HG03196 (cell line): ENCODE measurements around the gene HHIP.

Experiments used
- ATAC-seq: cut with Tn5 transposase; IDR thresholded peaks from one replicate; pipeline ENCODE4 v1.9.1; 2021; ENCODE audit not compliant: unreplicated experiment

The HHIP gene

DNA sequence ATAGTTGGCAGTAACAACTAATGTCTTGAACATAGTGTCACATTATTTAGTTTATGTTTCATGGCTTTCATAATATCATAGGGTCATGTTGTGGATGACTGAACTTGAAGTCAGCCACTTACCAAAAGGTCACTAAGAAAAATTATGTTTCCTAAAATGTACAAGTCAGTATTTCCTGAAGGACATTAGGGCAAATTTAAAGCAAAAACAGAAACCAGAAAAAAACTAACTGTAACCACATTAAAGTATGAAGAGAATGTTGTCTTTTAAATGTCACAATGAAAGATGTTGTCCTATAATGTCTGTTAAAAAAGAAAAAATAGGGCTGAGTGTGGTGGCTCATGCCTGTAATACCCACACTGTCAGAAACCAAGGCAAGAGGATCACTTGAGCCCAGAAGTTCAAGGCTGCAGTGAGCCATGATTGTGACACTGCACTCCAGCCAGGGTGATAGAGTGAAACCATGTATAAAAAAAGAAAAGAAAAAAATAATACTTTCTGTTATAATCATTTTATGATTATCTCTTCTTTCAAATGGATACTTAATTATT, 55.8 kb downstream of the HHIP start:
- no peak for ATAC-seq

- no peak for ATAC-seq
Observed at GRCh38 chr4:144703494-144703893, 57.5 kb downstream of the HHIP start.

DNA sequence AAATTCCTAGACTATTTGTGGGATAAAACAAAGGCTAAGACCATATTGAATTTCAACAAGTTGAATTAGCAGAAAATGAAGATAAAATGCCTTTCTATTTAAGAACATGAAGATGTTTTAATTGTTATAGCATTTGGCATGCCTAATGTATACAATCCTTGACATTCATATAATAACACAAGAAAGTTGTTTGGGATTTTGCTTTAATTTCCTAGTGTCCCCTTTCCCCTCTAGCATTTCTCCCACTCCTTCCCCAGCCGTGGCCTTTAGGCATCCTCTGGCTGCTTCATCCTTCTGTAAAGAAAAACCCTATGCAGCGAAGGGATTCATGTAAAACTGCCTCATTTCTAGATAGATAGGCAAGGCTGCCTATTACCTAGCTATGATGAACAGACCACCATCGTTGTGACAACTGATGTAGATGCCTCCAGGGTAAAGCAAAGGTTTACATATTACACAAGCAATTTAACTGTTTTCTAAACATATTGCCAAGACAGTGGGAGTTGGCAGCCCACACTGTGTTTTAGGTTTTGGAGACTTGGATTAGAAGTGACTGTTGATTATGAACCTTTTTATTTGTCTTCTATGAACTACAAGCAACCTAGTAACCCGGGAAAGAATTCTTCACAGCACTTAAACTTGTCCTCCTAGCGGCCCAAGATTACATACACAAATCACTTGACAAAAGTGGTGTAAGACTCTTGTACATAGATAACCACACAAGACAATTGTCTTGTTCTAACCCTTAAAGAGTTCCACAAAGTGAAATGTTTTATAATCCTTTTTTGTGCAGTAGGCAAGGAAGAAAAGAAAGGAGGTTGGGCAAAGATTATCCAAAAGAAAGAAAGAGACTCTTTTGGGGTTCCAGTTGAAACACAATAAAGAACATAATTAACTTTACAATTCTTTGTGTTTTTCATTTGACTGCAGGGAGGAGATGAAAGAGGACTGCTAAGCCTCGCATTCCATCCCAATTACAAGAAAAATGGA, 59.9 kb downstream of the HHIP start:
- no peak for ATAC-seq

- ATAC-seq: no peak
Observed at GRCh38 chr4:144709159-144709558, 63.2 kb downstream of the HHIP start.

DNA sequence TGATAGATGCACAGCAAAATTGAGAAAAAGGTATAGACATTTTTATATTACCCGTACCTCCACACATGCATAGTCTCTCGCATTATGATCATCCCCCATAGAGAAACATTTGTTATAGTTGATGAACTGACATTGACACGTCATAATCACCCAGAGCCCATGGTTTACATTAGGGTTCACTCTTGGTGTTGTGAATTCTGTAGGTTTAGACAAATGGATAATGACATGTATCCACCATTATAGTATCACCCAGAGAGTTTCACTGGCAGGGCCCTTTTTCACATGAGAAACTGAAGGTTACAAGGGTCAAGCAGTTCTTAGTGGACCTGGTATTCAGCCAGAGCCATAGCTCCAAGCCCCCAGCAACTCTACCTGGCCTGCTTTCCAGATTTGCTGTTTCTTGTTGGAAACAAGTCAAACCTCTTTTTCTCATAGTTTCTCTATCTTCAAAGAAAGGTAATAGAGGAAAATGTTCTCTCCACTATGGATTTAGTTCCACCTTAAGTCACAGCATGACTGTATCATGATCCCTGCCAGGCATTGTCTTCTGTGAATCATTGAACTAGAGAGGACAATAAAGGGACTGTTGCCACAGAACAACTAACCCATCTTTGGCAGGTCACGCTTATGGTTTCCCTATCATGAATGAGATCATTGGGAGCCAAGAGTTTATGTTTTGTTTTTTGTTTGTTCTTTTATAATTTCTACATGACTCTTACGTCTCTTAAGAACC, 64.0 kb downstream of the HHIP start:
- no peak for ATAC-seq

GRCh38 chr4:144710526-144710912, 64.6 kb downstream of the HHIP start:
- ATAC-seq: no peak

GRCh38 chr4:144711700-144712456, 65.9 kb downstream of the HHIP start:
- ATAC-seq: no peak

- no peak for ATAC-seq
Observed at GRCh38 chr4:144712775-144713174, 66.8 kb downstream of the HHIP start.

DNA sequence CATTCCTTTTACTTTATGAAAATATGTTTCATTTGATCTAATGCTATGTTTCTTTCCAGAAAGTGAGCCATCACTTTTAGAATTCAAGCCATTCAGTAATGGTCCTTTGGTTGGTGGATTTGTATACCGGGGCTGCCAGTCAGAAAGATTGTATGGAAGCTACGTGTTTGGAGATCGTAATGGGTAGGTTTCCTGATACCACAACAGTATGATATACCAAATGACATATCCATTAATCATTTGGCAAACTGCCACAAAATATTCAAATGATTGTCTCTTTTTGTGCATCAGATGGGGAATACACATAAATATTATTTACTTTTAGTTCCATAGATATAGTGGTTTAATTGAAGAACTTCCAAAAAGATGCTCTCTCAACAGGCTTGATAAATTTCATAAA, 68.2 kb downstream of the HHIP start:
- no peak for ATAC-seq

- no peak for ATAC-seq
Observed at GRCh38 chr4:144715230-144715629, 69.3 kb downstream of the HHIP start.

DNA sequence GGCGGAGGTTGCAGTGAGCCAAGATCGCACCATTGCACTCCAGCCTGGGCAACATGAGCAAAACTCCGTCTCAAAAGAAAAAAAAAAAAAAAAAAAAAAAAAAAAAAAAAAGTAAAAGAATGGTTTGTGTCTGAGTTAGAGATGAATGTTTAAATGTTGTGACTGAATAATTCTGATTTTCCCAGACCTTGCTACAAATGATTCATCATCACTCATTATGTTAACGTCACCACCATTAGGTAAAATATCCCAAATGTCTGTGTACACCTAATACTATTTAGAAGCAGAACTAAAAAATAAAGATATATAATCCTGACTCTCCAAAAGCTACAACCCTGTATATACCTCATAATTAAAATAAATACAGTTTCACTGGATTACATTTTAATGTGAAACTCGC, 70.8 kb downstream of the HHIP start:
- ATAC-seq: no peak

DNA sequence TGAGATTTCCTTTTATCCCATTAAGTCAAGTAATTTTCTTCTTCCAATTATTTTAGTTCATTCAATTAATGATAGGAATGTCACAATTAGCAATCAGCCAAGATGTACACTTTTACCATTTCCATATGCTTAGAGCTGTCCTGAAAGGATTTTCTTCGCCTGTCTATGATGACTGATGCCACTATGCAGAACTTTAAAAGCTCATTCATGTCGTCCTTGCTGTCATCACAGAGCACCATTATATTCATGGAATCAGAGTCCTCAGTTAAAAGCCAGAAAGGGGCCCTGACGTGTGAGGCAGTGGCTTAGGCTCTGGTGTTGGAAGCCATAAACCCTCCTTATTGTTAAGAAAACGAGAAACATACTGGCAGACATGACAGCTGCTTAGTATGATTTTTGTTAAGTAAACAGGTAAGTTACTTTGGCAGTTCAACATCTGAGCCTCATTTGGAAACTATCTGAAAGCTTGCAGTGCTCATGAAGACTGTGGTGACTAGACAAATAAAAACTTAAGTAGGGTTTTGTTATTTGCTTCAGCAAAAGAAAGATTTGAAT, 73.1 kb downstream of the HHIP start:
- ATAC-seq: no peak

DNA sequence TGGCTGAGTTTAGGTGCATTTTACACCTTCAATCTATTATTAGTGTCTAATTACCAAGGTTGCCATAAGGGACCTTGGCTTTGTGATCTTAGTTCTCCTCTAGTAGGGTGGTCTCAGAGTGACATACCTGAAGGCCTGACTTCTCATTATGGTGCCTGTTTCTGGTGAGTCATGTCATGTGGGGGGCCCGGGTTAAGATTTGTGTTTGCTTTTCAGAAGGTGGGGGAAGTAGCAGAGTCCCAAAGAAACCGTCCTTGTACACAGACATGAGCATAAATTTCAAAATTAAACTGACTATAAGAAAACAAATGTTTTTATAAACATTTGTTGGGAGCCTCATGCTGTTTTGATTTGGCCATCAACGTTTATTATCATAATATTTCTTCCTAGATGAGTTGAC, 74.5 kb downstream of the HHIP start:
- no peak for ATAC-seq

DNA sequence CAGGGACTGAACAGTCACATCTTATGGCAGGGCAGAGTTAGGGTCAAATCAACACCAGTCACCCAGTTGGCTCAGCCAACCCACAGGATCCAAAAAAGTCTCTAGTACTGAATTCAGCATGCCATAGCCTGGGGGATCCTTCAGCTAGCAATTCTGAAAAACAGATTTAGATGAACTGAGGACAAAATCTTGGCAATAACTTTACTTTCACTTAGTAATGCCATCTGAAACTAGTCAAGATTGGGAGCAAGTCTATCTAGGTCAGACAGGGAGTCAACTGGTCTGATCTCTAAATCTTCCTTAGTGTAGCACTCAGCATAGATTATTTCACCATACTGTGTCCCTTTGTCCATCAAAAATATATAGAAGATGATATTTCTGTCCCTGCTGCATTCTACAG, 76.0 kb downstream of the HHIP start:
- no peak for ATAC-seq

GRCh38 chr4:144723471-144723870, 77.5 kb downstream of the HHIP start:
- ATAC-seq: no peak

GRCh38 chr4:144729175-144729574, 83.2 kb downstream of the HHIP start:
- ATAC-seq: no peak

- no peak for ATAC-seq
Observed at GRCh38 chr4:144732584-144733428, 86.8 kb downstream of the HHIP start.

- ATAC-seq: no peak
Observed at GRCh38 chr4:144733566-144733965, 87.6 kb downstream of the HHIP start.

DNA sequence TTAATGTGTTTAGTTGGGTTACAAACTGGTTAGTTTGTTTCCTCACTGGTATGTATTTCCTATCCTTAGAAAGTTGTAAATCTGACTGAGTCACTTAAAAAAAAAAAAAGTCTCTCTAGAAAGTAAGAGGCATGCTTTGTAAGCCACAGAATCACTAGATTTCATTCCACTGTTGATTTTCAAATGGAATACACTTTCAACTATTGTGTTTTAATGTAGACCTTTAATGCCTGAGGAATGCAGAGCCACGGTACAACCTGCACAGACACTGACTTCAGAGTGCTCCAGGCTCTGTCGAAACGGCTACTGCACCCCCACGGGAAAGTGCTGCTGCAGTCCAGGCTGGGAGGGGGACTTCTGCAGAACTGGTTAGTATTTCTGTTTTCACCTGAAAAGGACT, 88.6 kb downstream of the HHIP start:
- no peak for ATAC-seq

- no peak for ATAC-seq
Observed at GRCh38 chr4:144738649-144739048, 92.7 kb downstream of the HHIP start.
